NCI-H1417 (cell line): ENCODE data around the gene CORO7.
A peak's percentile ranks its signal among the peaks of the same experiment; 100 is the strongest.
"Not testable (repeated sequence)": the region's sequence is repeated elsewhere in the genome, so short reads cannot be mapped to it uniquely, and the experiment has no call there.

Source experiments
- DNase-seq, 3 experiments: peaks; one replicate each; lab custom pipeline; 2025; lab: John Stamatoyannopoulos, UW

Gene CORO7

DNA sequence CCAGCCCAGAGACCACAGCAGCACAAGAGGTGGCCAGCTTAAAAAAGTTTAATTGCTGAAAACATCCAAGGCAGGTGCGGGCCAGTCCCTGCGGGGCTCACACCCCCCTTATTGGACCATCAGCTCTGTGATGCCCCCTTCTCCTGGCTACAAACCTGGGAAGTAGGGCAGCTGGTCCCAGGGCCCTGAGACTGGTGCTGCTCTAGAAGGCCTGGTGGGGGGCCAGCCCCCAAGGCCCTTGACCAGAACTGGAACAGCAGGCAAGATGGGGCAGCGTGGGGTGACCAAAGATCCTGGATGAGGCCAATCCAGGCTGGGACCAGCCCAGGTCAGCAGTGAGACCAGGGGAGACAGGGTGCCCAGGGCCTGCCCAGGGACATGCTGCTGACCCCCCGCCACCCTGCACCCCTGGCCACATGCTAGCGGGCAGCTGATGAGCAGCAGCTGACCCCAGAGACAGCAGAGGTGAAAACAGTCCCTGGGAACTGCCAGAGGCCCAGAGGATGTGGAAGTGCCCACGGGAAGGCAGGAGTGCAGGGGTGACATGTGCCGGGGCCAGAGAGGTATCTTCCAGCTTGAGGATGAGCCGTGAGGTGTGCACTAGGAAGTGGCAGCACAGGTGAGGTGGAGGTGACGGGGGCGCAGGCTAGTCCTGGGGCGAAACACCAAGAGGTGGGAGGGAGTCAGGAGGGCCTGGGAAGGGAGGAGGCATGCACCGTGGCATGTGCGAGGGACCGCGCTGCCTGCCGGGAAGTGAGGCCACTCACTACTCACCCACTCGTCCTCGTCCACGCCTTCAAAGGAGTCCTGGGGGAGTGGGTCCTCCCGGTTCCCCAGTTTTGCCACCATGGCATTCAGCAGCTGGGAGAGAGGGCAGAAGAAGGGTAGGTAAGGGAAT, 61.6 kb downstream of the CORO7 start:
- DNase-seq: no peak

DNA sequence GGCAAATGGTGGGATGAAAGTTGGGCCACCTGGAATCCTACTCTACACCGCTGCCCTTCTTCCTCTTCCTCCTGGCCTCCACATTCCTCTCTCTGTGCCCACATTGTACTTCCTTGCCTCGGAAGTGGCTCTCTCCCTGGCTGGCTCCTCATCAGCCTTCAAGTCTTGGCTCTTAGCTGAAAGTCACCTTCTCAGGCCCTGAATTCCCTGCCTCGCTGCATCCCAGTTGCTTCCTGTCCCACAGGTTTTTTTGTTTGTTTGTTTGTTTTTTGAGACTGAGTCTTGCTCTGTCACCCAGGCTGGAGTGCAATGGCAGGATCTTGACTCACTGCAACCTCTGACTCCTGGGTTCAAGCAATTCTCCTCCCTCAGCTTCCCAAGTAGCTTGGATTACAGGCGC, 62.7 kb downstream of the CORO7 start:
- DNase-seq: no peak

DNA sequence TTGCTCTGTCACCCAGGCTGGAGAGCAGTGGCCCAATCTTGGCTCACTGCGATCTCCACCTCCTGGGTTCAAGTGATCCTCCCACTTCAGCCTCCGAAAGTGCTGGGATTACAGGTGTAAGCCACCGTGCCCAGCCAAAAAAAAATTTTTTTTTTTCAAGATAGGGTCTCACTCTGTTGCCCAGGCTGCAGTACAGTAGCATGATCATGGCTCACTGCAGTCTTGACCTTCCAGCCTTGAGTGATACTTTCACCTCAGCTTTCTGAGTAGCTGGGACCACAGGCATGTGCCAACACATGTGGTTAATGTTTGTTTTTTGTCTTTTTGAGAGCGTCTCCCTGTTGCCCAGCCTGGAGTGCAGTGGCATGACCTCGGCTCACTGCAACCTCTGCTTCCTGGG, 63.6 kb downstream of the CORO7 start:
- DNase-seq: no peak

DNA sequence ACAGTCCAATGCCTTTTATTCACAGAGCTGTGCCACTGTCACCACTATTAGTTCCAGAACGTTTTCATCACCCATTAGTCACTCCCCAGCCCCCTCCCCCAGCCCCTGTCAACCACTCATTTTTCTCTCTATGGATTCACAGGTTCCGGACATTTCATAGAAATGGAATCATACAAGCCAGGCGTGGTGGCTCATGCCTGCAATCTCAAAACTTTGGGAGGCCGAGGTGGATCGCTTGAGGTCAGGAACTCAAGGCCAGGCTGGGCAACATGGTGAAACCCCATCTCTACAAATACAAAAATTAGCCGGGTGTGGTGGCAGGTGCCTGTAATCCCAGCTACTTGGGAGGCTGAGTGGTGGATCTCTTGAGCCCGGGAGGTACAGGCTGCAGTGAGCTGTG, 64.5 kb downstream of the CORO7 start:
- DNase-seq: no peak

DNA sequence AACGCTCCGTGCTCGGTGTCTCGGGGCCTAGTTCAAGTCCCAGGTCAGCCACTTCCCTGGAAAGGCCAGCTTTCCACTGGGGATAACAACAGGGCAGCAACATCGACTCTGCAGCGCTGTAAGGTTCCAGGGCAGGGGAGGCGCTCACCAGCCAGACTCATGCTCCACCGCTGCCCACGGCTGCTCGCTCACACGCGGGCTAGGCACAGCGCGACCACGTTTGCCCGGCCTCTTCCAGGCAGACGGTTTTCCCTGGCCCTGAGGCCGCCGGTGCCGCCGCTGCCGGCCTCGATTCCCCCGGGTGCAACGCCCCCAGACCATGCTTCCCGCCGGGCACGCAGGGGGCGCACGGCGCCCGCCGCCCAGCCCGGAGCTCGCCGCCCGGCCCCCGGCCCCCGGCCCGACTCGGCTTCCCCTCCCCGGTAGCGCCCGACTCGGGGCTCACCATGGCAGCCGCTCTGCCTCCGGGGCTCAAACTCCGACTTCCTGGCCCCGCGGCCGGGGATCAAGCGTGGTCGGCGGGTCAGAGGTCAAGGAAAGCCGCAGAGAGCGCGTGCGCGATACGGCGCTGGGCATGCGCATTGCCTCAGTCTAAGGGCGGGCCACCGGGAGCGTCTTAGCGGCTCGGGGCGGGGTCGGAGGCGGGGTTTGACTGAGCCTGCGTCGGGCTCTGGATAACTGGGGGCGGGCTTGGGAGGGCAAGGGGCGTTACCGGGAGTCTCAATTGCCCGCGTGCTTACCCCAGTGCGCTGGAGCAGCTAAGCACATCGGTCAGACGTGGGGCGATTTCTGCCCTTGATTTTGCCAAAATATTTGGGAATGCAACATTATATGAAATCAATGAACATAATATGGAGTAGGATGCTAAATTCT, 65.4 kb downstream of the CORO7 start, which contains the start of gene PAM16:
Gene PAM16 (minus strand): TSS at position 535 of the 873 bp plus-strand sequence. CDS start 87 bp downstream, at position 448.
- peak; percentile 88 to 97 (median 95) for DNase-seq

DNA sequence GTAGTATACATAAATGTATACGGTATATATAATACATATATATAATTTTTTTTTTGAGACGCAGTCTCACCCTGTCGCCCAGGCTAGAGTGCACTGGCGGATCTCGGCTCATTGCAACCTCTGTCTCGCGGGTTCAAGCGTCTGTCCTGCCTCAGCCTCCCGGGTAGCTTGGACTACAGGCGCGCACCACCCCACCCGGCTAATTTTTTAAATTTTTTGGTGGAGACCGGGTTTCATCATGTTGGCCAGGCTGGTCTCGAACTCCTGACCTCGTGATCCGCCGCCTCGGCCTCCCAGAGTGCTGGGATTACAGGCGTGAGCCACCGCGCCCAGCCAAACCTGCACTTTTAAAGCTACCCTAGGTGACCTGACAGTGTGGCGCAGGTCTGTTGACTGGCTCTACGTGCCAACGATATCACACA, 66.0 kb downstream of the CORO7 start:
- DNase-seq: no peak

DNA sequence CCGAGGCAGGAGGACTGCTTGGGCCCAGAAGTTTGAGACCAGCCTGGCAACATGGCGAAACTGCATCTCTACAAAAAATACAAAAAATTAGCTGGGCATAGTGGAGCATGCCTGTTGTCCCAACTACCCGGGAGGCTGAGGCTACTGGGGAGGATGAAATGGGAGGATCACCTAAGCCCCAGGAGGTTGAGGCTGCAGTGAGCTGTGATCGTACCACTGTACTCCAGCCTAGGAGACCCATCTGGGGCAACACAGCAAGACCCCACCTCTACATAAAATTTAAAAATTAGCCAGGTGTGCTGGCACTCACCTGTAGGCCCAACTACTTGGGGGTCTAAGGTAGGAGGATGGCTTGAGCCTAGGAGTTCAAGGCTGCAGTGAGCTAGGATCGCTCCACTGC, 67.1 kb downstream of the CORO7 start:
- DNase-seq: no peak

DNA sequence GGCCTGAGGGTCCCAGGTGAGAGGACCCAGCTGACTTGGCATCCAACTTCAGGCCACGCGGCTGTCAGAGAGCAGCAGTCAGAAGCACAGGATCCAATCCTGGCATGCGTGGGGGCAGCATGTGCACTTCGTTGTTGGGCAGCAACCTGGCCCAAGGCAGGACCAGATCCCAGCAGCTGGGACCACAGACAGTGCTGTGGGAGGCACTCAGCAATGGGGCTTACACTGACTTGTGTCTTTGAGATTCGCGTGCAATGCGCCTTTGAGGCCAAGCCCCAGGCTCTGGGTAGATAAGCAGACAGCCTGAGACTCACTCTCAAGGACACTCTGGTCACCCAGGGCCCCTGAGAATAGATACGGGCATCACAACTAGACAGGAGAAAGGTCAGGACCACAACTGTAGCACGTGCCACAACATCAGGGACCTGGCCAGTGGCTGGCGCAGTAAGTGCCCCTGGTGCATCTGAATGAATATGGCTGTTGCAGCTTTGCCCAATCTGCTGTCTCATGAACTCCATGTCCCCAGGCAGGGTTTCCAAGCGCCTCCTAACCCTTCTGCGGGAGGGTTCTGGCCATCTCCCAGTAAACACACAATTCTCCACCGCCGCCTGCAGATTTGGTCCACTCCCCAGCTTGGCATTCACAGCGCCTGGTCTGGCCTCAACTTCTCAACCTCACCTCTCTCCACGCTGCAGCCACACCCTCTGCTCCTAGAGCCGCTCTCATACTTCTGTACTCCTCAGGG, 68.5 kb downstream of the CORO7 start:
- no peak for DNase-seq

DNA sequence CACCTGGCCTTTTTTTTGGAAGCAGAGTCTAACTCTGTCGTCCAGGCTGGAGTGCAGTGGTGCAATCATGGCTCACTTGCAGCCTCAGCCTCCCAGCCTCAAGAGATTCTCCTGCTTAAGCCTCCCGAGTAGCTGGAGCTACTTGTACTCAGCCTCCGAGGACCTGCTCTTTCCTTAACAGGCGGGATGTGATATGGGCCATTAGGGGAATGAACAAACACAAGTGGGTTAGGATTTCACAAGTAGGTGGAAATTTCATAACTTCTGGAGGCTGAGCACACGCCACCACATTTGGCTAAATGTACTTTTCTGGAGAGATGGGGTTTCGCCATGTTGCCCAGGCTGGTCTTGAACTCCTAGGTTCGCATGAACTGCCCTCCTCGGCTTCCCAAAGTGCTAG, 69.4 kb downstream of the CORO7 start:
- no peak for DNase-seq

DNA sequence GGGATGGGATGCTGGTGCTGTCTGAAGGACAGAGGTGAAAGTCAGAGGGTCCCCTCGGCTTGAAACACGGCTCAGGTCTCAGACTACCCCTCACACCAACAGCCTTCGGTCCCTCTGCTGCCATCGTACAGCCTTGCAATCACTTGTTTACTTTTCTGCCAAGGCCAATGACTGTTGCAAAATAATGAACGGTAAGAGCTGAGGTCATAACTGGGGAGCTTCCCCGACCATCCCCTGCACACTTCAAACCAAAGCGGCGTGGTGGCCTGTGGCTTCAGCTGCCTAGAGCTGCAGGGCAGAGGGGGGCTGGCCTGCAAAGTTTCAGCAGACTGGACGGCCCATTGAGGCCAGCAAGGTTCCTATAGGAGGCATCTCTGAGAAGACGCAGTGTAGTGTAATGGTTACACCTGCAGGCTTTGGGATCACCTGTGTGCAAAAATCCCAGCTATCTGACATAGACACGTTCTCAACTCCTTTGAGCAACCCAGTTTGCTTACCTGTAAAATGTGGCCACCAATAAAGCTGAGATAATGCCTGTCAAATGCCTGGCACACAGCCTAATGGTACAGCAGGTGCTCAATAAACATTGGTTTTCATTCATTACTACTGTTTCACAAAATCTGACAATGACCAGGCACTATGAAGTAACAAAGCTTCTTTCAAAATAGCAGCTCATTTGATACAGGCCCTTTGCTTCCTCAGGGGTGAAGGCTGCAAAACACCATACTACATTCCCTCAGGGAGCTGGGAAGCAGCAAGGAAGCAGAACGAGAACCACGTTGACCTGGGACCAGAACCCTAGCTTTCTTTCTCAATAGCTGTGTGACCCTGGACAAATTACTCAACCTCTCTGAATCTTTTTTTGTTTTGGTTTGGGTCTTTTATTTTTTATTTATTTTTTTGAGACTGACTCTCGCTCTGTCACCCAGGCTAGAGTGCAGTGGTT, 70.3 kb downstream of the CORO7 start:
- peak in 1 of 3 experiments; percentile 50 for DNase-seq

DNA sequence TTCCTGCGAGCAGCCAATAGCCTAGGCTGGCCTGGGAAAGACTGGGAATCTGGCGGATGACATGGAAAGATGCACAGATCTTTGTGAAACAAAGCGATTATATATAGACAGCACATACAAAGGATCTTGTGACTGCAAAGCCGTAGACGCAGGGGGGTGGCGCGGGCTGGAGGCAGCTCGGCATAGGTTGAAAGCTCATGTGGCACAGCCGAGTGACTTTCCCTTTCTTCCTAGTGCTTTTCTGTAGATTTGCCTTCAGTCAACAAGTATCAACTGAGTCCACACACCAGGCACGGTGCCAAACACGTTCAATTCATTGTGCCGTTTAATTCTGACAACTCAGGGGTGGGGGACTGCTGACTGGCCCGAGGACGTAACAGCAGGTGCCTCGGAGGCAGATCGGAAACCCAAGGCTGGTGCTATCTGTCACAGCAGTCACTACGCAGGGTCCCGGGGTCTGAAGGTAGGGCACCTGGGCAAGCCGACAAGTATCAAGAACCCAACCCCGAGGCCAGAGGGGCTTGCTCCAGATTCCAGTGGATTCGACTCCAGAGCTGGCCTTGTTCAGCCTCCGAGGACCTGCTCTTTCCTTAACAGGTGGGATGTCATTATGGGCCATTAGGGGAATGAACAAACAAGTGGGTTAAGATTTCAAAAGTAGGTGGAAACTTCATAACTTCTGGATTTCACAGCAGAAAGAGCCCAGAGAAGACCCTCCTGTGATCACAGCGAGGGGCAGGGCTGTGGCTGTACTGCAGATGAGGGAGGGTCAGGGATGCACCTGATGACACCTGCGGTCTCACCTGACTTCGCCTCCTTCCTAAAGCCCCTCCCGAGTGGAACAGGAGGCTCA, 71.2 kb downstream of the CORO7 start:
- DNase-seq: peak; percentile 43 to 93 (median 77)

DNA sequence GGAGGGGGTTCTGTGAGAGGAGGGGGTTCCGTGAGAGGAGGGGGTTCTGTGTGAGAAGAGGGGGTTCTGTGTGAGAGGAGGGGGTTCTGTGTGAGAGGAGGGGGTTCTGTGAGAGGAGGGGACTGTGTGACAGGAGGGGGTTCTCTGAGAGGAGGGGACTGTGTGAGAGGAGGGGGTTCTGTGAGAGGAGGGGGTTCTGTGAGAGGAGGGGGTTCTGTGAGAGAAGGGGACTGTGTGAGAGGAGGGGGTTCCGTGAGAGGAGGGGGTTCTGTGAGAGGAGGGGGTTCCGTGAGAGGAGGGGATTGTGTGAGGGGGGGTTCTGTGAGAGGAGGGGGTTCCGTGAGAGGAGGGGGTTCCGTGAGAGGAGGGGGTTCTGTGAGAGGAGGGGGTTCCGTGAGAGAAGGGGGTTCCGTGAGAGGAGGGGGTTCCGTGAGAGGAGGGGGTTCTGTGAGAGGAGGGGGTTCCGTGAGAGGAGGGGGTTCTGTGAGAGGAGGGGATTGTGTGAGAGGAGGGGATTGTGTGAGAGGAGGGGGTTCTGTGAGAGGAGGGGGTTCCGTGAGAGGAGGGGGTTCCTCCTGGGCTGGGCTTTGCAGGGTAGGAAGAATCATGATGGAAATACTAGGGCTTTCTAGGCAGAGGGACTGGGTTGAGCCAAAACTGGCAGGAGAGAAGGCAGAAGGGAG, 72.0 kb downstream of the CORO7 start:
- DNase-seq: not testable (repeated sequence)

DNA sequence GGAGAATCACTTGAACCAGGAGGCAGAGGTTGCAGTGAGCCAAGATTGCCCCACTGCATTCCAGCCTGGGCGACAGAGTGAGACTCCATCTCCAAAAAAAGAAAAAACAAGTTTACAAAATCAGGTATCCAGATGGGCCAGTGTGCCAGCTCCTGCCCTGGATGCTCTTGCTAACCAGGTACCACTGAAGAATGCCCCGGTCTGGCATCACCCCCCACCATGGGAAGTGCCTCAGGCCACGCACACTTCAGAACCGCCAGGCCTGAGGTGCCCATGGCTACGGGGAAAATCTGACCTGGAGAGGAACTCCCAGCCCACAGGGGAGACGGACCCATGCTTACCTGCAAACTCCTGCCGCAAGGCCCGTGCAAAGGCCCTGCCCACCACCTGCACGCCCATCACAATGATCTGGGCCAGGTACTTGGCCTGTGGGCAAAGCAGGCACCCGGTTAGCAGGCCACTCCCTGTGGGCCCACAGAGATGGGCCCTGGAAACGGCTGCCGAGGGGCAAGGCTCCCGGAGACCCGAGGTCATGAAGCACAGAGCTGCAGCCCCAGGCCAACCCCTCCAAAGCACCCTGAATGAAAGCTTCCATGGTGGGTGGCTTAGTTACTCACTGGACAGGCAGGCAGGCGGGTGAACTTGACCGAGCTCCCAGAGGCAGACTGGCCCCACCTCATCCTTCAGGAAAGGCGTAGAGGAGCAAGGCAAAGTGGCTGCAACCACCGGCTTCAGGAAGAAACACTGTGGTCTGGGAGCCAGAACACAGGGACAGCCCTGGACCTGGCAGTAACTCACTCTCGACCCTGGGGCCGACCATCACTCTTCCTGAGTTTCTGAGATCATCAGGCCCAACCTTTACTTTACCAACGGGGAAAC, 73.3 kb downstream of the CORO7 start:
- DNase-seq: no peak

DNA sequence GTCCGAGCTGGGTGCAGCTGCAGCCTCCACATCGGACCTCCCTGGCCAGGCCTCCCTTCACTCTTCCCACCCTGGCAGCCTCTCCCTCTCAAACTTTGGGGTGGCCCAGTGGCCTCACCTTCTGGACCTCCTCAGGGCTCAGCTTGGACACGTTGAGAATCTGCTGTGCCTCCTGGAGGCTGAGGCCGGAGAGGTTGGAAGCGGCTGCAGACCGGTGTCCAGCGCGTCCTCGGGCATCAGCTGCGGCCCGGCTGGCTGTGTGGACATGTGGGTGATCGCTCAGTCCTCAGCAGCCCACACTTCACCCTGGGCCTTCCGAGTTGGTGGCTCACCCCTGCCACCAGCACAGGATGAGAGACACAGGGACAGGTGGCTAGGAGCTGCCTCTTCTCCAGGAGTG, 75.1 kb downstream of the CORO7 start:
- DNase-seq: no peak

DNA sequence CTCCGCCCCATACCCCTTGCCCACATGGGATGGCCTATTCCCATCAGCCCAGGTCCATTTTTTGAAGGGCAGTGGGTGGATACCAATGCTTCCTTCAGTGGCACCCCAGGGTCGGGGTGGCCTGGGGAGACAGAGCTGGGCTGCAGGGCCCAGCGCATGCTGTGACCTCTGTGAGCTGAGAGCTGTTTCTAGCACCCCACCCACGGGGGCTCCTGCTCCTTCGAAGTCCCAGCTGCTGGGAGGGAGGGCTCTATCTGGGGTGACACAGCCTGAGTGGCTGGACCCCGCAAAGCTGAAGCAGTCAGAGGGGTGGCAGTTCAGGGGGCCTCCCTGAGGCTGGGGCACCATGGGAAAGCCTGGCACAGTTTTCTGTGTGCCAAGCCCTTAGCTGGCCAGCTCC, 76.0 kb downstream of the CORO7 start:
- DNase-seq: no peak

DNA sequence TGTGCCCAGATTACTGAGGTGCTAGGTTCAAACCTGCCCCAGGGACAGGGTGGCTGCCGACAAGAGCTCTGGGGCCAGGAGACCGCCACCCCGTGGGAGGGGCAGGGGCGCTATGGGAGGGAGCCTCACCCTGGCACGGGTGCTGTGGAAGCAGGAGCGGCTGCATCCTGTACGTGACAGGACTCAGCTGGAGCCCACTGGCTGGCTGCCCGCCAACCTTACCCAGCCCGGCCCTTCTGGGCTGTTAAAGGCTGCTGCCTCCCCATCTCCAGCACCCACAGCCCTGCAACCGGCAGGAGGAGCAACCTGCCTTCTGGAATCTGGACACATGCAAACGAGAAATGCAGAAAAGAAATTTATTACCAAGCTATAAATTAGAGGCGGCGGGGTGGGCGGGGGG, 76.5 kb downstream of the CORO7 start:
- peak; percentile 2 to 67 (median 42) for DNase-seq

DNA sequence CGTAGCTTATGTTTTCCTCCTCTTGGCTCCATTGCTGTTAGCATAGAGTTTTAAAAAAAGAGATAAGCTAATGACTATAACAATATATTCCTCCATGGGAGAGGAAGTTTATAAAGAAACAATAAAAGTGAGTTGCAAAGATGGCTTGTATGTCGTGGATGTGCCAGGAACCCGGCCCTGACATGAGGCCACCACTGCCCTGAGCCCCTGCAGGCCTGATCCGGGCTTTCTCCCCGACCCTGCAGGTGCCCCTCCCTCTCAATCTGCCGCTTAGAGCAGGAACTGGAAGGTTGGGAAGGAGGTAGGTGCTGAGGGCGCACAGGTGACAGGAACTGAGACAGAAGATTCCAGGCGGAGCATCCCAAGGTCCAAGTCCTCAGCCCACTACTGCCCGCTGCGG, 76.9 kb downstream of the CORO7 start:
- DNase-seq: no peak

DNA sequence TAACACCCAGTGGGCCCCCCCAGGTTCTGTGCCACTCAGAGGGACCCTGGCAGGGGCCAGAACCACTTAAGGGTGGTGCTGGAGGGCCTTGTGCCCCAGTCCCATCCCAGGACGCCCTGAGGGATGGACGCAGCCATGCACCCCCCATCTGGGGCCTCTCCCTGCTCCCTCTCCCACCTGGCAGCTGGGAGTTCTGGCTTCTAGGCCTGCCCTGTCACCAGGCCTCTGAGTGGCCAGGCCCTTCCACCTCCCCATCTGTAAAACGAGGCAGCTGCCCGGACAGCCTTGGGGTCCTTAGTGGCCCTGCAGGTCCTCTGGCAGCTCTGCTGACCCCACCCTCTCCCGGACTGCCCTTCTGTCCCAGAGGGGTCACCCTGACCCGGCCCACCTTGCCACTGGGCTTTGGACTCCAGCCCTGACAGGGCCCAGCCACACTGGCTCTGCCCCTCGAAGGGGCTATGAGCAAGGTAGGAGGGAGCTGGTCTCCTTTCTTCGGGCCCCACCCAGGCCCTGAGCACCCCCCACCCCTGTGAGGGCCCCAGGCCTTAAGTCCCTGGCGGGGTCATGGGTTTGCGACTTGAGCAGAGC, 77.6 kb downstream of the CORO7 start:
- DNase-seq: no peak
